GM21619 (cell line): ENCODE measurements around the gene CABP7.

Experiments used
- ATAC-seq: cut with Tn5 transposase; IDR thresholded peaks from one replicate; pipeline ENCODE4 v1.9.1; 2021; ENCODE audit not compliant: unreplicated experiment

The CABP7 gene

GRCh38 chr22:29719899-29720645 lies at the start of gene CABP7:
CABP7 (plus strand) TSS chr22:29720003; CDS start chr22:29720425, 422 bp downstream.
- ATAC-seq: no peak

GRCh38 chr22:29670626-29671025 lies 49.2 kb upstream of the CABP7 start:
- no peak for ATAC-seq

GRCh38 chr22:29673361-29674066 lies 46.3 kb upstream of the CABP7 start:
- no peak for ATAC-seq

DNA sequence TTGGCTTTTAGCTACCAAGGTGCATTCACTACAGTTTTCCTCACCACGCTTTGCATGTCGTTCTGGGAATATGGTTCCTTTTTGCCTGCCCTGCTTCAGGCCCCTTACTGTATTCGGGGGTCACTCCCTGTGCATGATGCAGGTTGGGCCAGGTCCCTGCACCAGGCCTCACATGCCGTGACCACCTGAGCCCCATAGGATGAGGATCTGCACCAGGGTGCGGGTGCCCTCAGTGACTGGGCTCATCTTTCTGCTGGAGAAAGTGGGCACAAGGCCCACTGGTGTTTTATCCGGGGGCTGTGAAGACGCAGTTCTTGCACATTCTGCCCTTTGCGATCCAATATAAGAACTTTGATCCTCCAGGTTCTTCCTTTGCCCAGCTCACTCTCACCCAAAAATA lies 45.7 kb upstream of the CABP7 start:
- no peak for ATAC-seq

DNA sequence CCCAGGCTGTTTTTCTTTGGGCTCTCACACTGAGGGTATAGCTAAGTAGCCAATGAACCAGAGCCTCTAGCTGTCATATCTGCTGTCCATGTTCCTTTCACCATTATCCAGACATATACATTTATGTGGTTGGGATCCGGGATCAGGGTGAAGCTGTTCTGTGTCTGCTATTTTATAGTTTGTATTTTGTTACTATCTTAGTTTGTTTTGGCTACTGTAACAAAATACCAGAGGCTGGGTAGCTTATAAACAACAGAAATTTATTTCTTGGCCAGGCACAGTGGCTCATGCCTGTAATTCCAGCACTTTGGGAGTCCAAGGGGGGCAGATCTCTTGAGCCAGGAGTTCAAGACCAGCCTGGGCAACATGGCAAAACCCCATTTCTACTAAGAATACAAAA lies 40.5 kb upstream of the CABP7 start:
- no peak for ATAC-seq

GRCh38 chr22:29683536-29683935 lies 36.3 kb upstream of the CABP7 start:
- no peak for ATAC-seq

DNA sequence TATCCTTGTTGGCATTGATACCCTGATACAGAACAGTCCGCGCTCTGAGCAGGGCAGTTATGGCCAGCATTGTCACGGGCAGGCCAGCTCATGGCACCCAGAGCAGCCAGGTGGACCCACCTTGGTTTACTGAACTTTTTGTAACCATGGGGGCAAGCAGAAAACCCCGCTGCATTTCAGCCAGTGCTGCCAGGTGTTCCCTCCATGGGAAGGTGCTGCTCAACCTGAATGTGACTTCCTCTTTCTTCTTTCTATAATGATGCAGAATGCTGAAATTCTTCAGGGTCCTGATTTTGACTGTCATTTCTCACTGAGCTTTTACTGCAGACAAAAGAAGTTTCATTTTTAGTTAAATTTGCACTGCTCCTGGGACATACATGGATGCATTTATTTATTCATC lies 35.6 kb upstream of the CABP7 start:
- ATAC-seq: no peak

- no peak for ATAC-seq
Measured at GRCh38 chr22:29689206-29689879, 30.5 kb upstream of the CABP7 start.

DNA sequence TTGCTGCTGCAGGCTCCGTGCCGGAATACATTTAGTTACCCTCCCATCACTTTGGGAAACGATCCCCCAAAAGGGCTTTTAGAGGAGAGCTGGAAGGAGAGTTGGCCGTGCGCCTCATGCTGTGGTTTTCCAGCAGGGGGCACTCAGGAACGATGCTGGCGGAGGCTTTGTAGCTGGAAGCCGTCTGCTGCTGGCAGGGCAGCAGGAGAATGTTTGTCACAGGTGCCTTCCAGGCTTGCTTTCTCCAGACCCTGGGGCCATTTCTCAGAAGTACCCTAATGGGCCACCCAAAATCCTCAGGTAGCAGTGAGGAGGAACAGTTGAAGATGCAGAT lies 30.0 kb upstream of the CABP7 start:
- ATAC-seq: no peak

DNA sequence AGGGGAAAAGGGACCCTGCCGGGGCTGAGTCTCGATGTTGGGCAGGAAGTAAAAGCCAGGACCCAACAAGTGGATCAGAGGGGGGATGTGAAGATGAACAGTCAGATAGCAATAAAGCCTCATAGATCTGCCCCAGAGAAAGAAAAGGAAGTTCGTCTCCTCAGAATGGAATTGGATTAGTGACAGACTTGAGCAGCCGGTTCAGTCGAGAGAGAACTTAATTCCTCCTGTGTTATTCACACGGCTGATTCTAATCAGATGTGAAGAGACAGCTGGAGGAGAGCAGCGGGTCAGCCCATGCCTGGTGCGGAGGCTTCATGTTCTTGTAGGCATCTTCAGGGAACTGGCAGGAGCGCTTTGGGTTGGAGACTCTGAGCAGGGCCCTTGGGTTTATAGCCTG lies 29.3 kb upstream of the CABP7 start:
- no peak for ATAC-seq

GRCh38 chr22:29691636-29692326 lies 28.0 kb upstream of the CABP7 start:
- no peak for ATAC-seq

- ATAC-seq: no peak
Measured at GRCh38 chr22:29692327-29692640, 27.5 kb upstream of the CABP7 start.

DNA sequence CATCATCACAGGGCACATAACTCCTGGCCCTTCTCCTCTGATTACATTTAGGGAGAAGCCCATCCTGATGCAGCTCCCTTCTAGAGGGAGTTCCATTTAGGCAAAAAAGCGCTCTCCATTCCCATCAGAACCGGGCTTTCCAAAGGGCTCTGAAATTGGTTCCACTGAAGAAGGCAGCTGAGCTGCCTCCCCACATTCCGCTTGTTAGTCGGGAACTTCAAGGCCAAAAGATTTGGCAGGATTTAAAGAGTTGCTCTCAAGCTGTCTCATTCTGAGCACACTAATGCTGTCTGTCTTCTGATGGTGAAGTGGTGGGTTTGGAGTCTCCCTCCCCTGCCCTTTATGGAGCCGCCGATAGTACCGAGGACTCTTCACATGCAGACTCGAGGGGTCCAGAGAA lies 26.6 kb upstream of the CABP7 start:
- no peak for ATAC-seq

DNA sequence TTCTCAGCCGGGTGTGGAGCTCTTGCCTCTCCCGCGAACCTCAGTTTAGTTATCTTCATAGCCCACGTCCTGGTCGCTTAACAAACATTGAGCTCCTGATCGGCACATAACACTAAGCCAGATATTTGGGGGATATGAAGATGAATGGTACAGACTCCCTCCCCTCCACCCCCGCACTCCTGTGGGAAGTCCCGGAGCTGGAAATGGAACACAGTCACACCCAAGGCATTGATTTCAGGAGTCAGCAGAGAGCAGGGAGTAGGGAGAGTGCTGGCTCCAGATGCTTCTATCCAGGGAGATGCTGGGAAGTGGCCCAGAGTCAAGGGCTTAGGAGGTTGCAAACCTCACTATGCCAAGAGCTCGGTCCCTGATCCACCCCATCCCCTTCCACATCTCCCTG lies 26.1 kb upstream of the CABP7 start:
- no peak for ATAC-seq

DNA sequence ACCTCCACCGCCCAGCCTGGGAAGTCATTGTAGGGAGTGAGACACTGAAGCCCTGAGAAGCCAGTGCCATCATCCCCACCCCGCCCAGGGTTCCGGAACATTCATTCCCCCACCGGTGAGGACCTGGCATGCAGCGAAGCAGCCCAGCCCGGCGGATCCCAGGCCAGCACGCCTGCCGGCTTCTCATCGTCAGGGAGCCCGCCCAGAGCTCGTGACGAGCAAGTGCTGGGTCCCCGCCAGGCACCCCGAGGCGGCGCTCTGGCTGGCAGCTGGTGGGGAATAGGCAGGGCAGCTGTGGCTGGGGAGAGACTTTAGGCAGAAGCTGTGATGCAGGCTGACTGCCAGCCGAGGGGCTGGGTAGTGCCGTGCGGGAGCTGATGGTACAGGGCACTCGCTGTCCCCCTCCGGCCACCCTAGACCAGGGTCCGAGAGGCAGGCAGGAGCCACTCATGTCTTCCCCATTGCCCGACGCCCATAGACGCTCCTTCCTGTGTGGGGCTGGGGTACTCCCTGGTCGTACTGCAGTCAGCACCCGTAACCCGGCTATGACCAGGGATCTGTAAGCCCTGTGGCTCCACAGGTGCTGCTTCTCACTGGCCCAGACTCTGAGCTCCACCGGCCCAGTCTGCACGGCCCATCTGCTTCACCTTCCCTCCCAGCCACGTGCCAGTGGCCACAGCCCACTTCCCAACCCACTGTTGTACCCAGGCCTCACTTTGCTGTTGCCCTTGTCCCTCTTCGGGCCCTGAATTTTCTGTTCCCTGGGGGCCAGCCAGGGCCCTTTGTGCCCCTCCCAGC lies 24.5 kb upstream of the CABP7 start:
- ATAC-seq: no peak

DNA sequence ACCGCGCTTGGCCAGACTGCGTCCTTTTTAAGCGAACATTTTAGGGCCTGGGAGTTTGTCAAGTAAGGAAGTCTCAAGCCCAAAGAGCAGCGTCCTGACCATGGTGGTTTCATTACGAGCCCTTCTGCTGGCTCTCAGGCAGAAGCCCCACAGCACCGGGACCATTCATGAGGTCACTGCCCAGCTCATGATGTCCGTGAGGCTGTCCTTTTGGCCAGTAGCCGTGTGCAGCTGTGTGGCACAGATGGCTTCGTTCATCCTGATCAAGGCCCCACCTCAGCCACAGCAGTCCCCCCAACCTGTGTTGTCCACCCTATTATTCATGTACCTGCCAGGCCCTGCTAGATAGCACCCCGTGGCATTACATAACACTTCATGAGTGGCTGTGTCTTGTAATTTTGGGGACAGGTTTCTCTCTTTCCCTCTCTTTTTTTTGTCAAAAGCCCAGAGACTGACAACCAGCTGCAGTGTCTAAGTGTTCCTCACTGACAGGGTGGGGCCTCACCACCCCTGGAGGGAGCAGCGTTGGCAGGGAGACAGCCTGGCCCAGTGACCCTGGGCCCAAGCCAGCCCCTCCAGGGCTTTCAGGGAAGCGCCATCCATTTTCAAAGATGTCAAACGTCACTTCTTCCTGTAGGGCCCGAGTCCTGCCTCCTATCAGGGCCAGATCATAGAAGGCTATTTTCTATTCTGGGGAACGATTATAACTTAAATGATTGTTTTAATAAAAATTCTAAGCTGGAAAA lies 21.8 kb upstream of the CABP7 start:
- no peak for ATAC-seq

- ATAC-seq: no peak
Measured at GRCh38 chr22:29700206-29700899, 19.4 kb upstream of the CABP7 start.

DNA sequence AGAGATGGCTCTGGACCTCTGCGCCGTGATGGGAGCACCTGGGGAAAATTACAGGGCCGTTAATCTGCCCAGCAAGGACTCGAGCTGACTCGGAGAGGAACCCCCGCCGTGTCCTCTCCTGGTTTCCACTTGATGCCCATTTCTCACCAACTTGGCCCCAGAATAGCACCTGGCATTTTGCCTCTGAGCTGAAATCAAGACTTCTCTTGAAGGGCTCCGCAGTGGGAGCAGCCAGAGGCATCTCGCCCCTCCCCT lies 19.0 kb upstream of the CABP7 start:
- no peak for ATAC-seq

DNA sequence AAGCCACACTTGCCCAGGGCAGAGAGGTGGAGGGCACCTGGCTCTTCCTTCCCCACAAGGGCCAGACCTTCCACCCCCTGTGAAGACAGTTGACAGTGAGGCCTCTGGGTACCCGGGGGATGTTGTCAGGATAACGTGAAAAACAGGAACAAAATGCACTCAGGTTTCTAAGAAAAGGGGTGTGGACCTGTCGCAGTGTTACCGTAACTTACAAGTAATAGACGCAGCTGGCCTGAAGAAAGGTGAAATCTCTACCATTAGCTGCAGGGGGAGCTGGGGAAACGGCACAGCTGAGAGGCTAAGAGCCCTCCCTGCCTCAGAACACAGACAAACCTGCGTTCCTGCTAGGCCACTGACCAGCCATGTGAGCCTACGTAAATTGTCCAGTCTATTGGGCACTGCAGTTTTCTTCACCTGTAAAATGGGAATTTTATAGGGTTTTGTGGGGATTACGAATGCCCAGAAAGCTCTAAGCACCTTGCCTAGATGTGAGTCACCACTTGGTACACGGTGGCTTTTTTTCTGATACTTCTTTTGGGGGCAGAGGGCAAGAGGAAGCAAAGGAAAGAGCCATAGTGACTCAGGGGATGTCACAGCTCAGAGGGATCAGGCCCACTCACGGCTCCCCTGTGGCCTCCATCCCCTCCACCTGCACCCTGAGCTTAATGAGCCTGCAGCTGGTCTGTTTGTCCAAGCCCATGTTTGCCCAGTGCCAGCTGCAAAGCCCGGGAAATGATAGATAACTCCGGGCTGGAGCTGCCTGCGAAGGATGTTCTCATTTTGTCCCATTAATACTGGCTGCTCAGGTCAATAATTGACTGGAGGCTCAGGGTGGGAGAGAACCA lies 18.4 kb upstream of the CABP7 start:
- no peak for ATAC-seq
